Epithelial cell of proximal tubule (primary cell): ENCODE measurements around the gene MTIF2. TPM values are rescaled to one million over a fixed set of nuclear protein-coding genes. Genes with fewer than 3 reads are reported as not detected.
"Not testable (repeated sequence)": the region's sequence is repeated elsewhere in the genome, so short reads cannot be mapped to it uniquely, and the experiment has no call there.

Experiments
- DNase-seq: peaks from one replicate; pipeline ENCODE4 v3.0.0-alpha.2; 2011; ENCODE audit warnings: low read depth
- H3K4me3 ChIP-seq: 2 replicates; pipeline ENCODE4 v1.5.1; 2011; ENCODE audit warnings: low read depth, mild to moderate bottlenecking, low read length
- total RNA-seq: library from RNA; depleted of rRNA; stranded (reverse); fragments of >200 nt; gene quantifications from 2 replicates; pipeline ENCODE4 v1.2.3, GENCODE V29; 2015
- TF ChIP-seq, protein P1 (sequence below): conservative IDR thresholded peaks from 2 replicates; pipeline ENCODE4 v1.5.1; 2012; ENCODE audit warnings: low read depth, mild to moderate bottlenecking, low read length

Gene MTIF2
- total RNA-seq, 1 donor from 2014 or later = 22.7 TPM

DNA sequence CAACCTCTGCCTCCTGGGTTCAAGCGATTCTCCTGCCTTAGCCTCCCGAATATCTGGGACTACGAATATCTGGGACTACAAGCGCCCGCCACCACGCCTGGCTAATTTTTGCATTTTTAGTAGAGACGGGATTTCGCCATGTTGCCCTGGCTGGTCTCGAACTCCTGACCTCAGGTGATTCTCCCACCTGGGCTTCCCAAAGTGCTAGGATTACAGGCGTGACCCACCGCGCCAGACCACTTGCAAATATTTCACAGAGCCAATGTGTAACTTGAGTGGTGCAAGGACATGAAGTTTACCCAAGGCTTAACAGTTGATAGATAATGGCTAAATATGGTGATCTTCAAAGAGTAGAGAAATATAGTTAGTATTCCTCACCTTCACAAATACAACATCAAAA is 14.1 kb upstream of the MTIF2 start:
- TF ChIP-seq, protein P1, sequence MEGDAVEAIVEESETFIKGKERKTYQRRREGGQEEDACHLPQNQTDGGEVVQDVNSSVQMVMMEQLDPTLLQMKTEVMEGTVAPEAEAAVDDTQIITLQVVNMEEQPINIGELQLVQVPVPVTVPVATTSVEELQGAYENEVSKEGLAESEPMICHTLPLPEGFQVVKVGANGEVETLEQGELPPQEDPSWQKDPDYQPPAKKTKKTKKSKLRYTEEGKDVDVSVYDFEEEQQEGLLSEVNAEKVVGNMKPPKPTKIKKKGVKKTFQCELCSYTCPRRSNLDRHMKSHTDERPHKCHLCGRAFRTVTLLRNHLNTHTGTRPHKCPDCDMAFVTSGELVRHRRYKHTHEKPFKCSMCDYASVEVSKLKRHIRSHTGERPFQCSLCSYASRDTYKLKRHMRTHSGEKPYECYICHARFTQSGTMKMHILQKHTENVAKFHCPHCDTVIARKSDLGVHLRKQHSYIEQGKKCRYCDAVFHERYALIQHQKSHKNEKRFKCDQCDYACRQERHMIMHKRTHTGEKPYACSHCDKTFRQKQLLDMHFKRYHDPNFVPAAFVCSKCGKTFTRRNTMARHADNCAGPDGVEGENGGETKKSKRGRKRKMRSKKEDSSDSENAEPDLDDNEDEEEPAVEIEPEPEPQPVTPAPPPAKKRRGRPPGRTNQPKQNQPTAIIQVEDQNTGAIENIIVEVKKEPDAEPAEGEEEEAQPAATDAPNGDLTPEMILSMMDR = no peak
- DNase-seq = no peak
- H3K4me3 ChIP-seq = no peak overlapping the region

DNA sequence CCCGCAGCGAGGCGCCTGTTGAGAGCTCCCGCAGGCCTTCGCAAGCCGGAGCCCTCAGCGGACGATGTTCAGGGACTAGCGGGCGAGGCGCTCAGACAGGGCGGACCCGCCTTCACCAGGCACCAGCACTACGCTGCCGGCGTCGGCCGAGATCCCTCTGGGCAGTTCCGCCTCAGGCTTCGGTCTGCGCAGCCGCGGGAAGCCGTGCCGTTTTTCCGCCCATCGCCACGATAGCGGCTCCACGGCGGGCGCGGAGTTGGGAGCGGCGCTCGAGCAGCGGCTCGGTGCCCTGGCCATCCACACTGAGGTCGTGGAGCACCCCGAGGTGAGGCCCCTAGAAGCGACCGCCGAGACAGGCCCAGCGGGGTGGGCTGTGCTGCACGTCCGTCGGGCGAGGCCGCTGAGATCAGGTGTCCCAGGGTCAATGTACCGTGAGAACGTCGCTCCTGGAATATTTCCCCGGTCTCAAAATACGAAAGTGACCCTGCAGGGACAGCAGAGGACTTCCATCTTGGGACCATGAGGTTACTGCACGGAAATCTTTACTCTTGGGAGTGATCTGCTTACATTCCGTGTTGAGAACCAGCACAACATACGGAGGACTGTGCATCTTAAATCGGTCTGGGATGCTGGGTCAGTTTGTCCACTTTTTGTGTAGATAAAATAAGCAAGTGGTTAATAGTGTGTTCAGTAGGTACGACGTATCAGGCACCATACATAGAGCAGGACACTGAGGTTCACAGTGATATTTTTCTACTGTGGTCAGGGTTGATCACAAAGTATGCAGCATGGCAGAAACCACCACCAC is 13.3 kb upstream of the MTIF2 start:
- peak overlapping the region; percentile 75 for H3K4me3 ChIP-seq
- no peak for DNase-seq
- TF ChIP-seq, protein P1 = no peak

DNA sequence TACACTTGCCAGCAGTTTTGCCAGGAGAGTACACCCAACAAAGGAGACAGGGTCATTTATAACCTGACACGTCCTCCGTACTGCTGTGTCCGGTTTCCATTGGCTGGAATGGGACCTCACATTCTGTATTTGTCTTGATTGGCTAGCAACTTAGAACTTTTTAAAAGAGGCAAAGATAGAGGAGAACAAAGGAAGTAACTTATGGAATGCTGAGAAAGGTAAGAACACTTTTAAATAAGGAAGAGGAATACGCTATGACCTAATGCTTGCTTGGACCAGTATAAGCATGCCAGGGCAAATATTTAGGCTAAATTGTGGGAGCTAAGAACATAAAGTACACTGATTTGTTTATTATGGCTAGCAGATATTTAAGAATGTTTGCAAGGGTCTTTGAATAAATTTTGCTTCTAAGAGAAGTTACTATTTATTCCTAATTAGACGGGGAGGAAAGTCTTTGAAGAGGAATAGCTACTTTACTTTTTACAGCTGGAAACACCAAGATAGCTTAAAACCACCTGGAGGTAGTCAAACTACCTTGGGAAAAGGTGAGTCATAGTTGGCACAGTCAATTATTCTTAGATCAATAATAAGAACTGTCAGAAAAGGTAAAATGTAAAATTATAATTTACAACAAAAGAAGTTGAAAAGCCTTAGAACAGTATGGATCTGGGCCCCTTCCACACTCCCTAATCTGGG is 12.0 kb upstream of the MTIF2 start:
- not testable (repeated sequence) for H3K4me3 ChIP-seq, DNase-seq

DNA sequence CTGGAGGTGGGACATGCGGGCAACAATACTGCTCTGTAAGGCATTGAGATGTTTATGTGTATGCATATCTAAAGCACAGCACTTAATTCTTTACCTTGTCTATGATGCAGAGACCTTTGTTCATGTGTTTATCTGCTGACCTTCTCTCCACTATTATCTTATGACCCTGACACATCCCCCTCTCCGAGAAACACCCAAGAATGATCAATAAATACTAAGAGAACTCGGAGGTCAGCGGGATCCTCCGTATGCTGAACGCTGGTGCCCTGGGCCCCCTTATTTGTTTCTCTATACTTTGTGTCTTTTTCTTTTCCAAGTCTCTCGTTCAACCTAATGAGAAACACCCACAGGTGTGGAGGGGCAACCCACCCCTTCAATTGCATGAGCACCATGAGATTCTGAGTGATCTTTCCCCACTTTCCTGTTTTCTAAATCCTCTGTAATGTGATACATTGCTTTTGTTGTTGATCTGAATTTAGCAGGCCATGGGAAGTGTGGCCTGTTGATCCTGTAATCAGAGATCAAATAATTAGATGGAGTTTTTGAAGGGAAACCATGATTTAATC is 10.9 kb upstream of the MTIF2 start:
- H3K4me3 ChIP-seq, DNase-seq: not testable (repeated sequence)

DNA sequence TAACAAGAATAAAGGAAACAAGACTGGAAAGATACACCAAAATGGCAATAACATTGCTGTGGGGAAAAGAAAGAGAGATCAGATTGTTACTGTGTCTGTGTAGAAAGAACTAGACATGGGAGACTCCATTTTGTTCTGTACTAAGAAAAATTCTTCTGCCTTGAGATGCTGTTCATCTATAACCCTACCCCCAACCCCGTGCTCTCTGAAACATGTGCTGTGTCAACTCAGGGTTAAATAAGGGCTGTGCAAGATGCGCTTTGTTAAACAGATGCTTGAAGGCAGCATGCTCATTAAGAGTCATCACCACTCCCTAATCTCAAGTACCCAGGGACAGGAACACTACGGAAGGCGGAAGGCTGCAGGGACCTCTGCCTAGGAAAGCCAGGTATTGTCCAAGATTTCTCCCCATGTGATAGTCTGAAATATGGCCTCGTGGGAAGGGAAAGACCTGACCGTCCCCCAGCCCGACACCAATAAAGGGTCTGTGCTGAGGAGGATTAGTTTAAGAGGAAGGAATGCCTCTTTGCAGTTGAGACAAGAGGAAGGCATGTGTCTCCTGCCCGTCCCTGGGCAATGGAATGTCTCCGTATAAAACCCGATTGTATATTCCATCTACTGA is 10.3 kb upstream of the MTIF2 start:
- DNase-seq, H3K4me3 ChIP-seq: not testable (repeated sequence)

DNA sequence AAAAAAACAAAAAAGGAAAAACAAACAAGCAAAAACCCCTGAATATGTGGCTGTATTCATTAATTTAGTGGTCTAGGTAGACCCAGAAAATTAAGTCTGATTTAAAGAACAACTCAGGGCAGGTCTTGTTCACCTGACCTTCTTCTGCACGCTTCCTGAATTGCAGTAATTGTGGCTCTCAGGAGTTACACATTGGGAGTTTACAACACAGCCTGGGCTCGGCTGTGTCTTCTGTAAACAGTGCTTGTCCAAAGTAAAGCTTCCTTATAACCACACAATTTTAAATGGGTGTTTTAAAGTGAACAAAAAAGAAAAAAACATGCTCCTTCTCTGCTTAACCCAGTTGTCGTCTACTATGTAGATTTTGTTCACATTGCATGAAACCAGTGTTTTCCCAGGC is 8.3 kb upstream of the MTIF2 start:
- no peak for DNase-seq
- TF ChIP-seq, protein P1 = no peak
- no peak overlapping the region for H3K4me3 ChIP-seq

DNA sequence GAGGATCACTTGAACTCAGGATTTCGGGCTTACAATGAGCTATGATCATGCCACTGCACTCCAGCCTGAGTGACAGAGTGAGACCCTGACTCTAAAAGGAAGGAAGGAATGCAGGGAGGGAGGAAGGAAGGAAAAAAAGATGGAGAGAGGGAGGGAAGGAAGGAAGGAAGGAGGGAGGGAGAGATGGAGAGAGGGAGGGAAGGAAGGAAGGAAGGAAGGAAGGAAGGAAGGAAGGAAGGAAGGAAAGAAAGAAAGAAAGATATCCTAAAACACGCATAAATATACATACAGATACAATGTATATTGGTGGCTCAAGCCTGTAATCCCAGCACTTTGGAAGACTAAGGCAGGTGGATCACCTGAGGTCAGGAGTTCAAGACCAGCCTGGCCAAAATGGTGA is 5.3 kb upstream of the MTIF2 start:
- not testable (repeated sequence) for H3K4me3 ChIP-seq, DNase-seq

DNA sequence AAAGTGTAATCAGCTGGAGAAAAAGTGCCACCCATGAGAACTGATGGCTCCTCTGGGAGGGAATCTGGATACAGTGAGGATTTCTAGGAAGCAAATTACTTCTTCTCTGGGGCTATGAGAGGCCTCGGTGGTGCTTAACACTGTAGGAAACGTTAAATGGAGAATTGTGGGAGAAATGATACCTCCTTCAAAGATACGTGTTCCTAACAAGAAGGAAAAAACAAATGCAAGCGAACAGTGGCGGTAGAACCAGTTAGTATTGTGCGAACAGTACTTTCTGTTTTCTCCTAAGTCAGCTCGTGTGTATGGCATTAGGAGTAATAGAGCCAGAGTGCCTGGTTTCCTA is 587 bp upstream of the MTIF2 start:
- DNase-seq = no peak
- H3K4me3 ChIP-seq = peak overlapping the region; percentile 96
- TF ChIP-seq, protein P1 = no peak
